Mesodermal cell (in vitro differentiated cells): Measurements from ENCODE around the gene FADS6.
A peak's percentile ranks its signal among the peaks of the same experiment; 100 is the strongest.

Source experiments
- H3K27ac ChIP-seq: 2 replicates; pipeline ENCODE4 v1.7.0; 2013; ENCODE audit warnings: mild to moderate bottlenecking, low read depth, low read length, moderate library complexity; ENCODE audit not compliant: severe bottlenecking
- H3K36me3 ChIP-seq: 2 replicates; pipeline ENCODE4 v1.7.1; 2013; ENCODE audit warnings: mild to moderate bottlenecking, low read length, moderate library complexity; ENCODE audit not compliant: control insufficient read depth, insufficient read depth
- H3K4me1 ChIP-seq: one replicate; pipeline ENCODE4 v1.7.1; 2013; ENCODE audit warnings: mild to moderate bottlenecking, low read length; ENCODE audit not compliant: insufficient read depth, control insufficient read depth, poor library complexity, severe bottlenecking
- H3K4me3 ChIP-seq: 2 replicates; pipeline ENCODE4 v1.7.0; 2013; ENCODE audit warnings: low read length, control low read depth, mild to moderate bottlenecking; ENCODE audit not compliant: insufficient read depth, poor library complexity, severe bottlenecking; ENCODE audit errors: extremely low read depth
- H3K9me3 ChIP-seq: 2 replicates; pipeline ENCODE4 v1.7.1; 2013; ENCODE audit warnings: mild to moderate bottlenecking, low read length, moderate library complexity; ENCODE audit not compliant: control insufficient read depth
- WGBS, 2 experiments: methylation state at CpG; one replicate each; pipeline ENCODE4 v1.1.5; 2013; ENCODE audit warnings: missing lambda C conversion rate in 2 of 2; ENCODE audit not compliant: insufficient coverage in 2 of 2; 5-methylcytosine and 5-hydroxymethylcytosine counted together

The FADS6 gene

GRCh38 chr17:74859459-74860228, 33.8 kb downstream of the FADS6 start, which contains the start of gene GRIN2C:
Gene GRIN2C (minus strand): TSS chr17:74859885. CDS start chr17:74855092, 4,793 bp downstream.
- peak within 1 kb of the TSS; percentile 17 for H3K4me3 ChIP-seq
- H3K9me3 ChIP-seq: no peaks in the 10 kb centered on the region
- peaks cover 14% of the 10 kb centered on the region for H3K36me3 ChIP-seq
- H3K4me1 ChIP-seq: no peaks in the 10 kb centered on the region
- no peak within 1 kb of the TSS for H3K27ac ChIP-seq
- 7 to 13% methylated on average over 26 to 33 of the region's 72 CpGs for WGBS, 2 experiments

- Histone ChIP-seq H3K4me1 (no peaks in the 10 kb centered on the region), H3K36me3 (peaks cover 7% of the 10 kb centered on the region), H3K9me3 (no peaks in the 10 kb centered on the region), H3K4me3 (no peak overlapping the region), H3K27ac (no peak overlapping the region)
- 58 to 59% methylated on average over 7 to 12 of the region's 12 CpGs for WGBS, 2 experiments
Observed at GRCh38 chr17:74858672-74859458, 34.6 kb downstream of the FADS6 start.

- Histone ChIP-seq H3K4me1 (no peaks in the 10 kb centered on the region), H3K9me3 (no peaks in the 10 kb centered on the region), H3K4me3 (no peak overlapping the region), H3K36me3 (no peaks in the 10 kb centered on the region), H3K27ac (no peak overlapping the region)
- 80 to 81% methylated on average over 3 of the region's 4 CpGs for WGBS, 2 experiments
Observed at GRCh38 chr17:74857191-74857590, 36.2 kb downstream of the FADS6 start.

- no peaks in the 10 kb centered on the region for H3K4me1 ChIP-seq
- H3K4me3 ChIP-seq: no peak overlapping the region
- WGBS, 2 experiments: 79% methylated on average over 5 to 7 of the region's 7 CpGs
- no peaks in the 10 kb centered on the region for H3K9me3 ChIP-seq
- no peak overlapping the region for H3K27ac ChIP-seq
- H3K36me3 ChIP-seq: no peaks in the 10 kb centered on the region
Observed at GRCh38 chr17:74856112-74856511, 37.3 kb downstream of the FADS6 start.

GRCh38 chr17:74855323-74855722, 38.1 kb downstream of the FADS6 start:
- WGBS, 2 experiments: 77 to 96% methylated on average over 3 to 4 of the region's 4 CpGs
- no peaks in the 10 kb centered on the region for H3K9me3 ChIP-seq
- no peaks in the 10 kb centered on the region for H3K4me1 ChIP-seq

GRCh38 chr17:74854792-74855191, 38.6 kb downstream of the FADS6 start:
- H3K9me3 ChIP-seq: no peaks in the 10 kb centered on the region
- no peak overlapping the region for H3K27ac ChIP-seq
- no peaks in the 10 kb centered on the region for H3K4me1 ChIP-seq
- WGBS, 2 experiments: 90 to 92% methylated on average over 8 to 17 of the region's 17 CpGs
- H3K4me3 ChIP-seq: no peak overlapping the region
- H3K36me3 ChIP-seq: no peaks in the 10 kb centered on the region

More at GRCh38 chr17:74855323-74855722, 38.1 kb downstream of the FADS6 start:
- Histone ChIP-seq H3K4me3 (no peak overlapping the region), H3K36me3 (no peaks in the 10 kb centered on the region), H3K27ac (no peak overlapping the region)

- Histone ChIP-seq H3K4me3 (no peak overlapping the region), H3K9me3 (no peaks in the 10 kb centered on the region), H3K27ac (no peak overlapping the region), H3K4me1 (no peaks in the 10 kb centered on the region), H3K36me3 (no peaks in the 10 kb centered on the region)
- WGBS, 2 experiments: 89 to 92% methylated on average over 7 of the region's 8 CpGs
Observed at GRCh38 chr17:74853669-74854068, 39.8 kb downstream of the FADS6 start.

- 26 to 37% methylated on average over 4 to 7 of the region's 9 CpGs for WGBS, 2 experiments
- Histone ChIP-seq H3K27ac (no peak overlapping the region), H3K4me1 (no peaks in the 10 kb centered on the region), H3K4me3 (peak overlapping the region; percentile 27), H3K36me3 (no peaks in the 10 kb centered on the region), H3K9me3 (no peaks in the 10 kb centered on the region)
Observed at GRCh38 chr17:74853048-74853397, 40.4 kb downstream of the FADS6 start.

- Histone ChIP-seq H3K27ac (no peak overlapping the region), H3K4me1 (no peaks in the 10 kb centered on the region), H3K4me3 (peak overlapping the region; percentile 27), H3K36me3 (no peaks in the 10 kb centered on the region), H3K9me3 (no peaks in the 10 kb centered on the region)
- WGBS, 2 experiments: 7 to 17% methylated on average over 64 to 69 of the region's 76 CpGs
Observed at GRCh38 chr17:74852237-74853047, 41.0 kb downstream of the FADS6 start.

- no peak overlapping the region for H3K27ac ChIP-seq
- 81 to 82% methylated on average over 22 to 25 of the region's 29 CpGs for WGBS, 2 experiments
- H3K4me1 ChIP-seq: no peaks in the 10 kb centered on the region
- no peaks in the 10 kb centered on the region for H3K36me3 ChIP-seq
- no peak overlapping the region for H3K4me3 ChIP-seq
- no peaks in the 10 kb centered on the region for H3K9me3 ChIP-seq
Observed at GRCh38 chr17:74851612-74852236, 41.7 kb downstream of the FADS6 start.
